HUES64 (cell line): Measurements from ENCODE around the gene HCFC1.
"Not testable (repeated sequence)": the region's sequence is repeated elsewhere in the genome, so short reads cannot be mapped to it uniquely, and the experiment has no call there.

ENCODE experiments used
- H3K27ac ChIP-seq: 2 replicates; pipeline ENCODE4 v1.7.0; 2013; ENCODE audit warnings: low read depth, low read length, inconsistent platforms
- H3K27me3 ChIP-seq: 2 replicates; pipeline ENCODE4 v1.6.1; 2013; ENCODE audit warnings: mild to moderate bottlenecking, low read length; ENCODE audit not compliant: insufficient read depth
- H3K36me3 ChIP-seq: 2 replicates; pipeline ENCODE4 v1.6.1; 2013; ENCODE audit warnings: mild to moderate bottlenecking, low read length; ENCODE audit not compliant: insufficient read depth
- H3K4me1 ChIP-seq: 2 replicates; pipeline ENCODE4 v1.6.1; 2013; ENCODE audit warnings: mild to moderate bottlenecking, low read length, moderate library complexity; ENCODE audit not compliant: insufficient read depth
- H3K4me3 ChIP-seq: 2 replicates; pipeline ENCODE4 v1.5.1; 2013; ENCODE audit warnings: mild to moderate bottlenecking, low read length, moderate library complexity
- H3K9ac ChIP-seq: 2 replicates; pipeline ENCODE4 v1.6.1; 2013; ENCODE audit warnings: mild to moderate bottlenecking, low read depth, low read length
- H3K9me3 ChIP-seq: 2 replicates; pipeline ENCODE4 v1.6.1; 2013; ENCODE audit warnings: low read depth, low read length; ENCODE audit not compliant: insufficient read depth
- WGBS: fragments of 150-250, 120-280 bp; methylation state at CpG from one replicate; pipeline ENCODE4 v1.1.7; 2013; ENCODE audit warnings: missing lambda C conversion rate; 5-methylcytosine and 5-hydroxymethylcytosine counted together

Gene HCFC1

DNA sequence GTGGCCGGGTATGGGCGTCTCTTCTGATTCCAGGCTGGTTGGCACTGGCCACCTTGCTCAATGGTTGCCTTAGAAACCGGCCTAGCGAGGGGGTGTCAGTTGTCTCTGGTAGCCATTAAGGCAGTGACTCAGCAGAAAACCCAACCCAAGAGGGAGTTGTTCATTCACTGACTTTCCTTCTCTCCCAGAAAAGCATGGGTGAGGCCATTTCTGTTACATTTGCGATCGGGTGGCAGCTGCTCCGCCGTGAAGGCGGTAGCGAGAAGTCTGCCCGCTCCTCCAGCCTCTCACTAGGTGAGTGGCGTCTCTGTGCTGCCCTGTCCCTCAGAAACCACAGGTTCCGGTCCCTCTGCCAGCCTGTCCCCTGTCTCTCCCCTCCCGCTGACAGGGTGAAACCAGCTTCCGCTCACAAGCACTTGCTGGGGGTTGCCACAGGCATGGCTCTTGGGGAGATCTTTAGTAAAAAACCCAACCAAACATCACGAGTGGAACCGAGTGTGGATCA, 30.6 kb upstream of the HCFC1 start:
- H3K9ac ChIP-seq: peak overlapping the region; percentile 58; the same call in 1 of the 2 replicates
- no peaks in the 10 kb centered on the region for H3K36me3 ChIP-seq
- peaks cover 5% of the 10 kb centered on the region; the same call in 1 of the 2 replicates for H3K4me1 ChIP-seq
- no peaks in the 10 kb centered on the region for H3K9me3 ChIP-seq
- no peaks in the 10 kb centered on the region for H3K27me3 ChIP-seq
- peak overlapping the region; percentile 58 for H3K27ac ChIP-seq
- WGBS: 88% methylated on average over 17 of the region's 17 CpGs
- no peak overlapping the region for H3K4me3 ChIP-seq

DNA sequence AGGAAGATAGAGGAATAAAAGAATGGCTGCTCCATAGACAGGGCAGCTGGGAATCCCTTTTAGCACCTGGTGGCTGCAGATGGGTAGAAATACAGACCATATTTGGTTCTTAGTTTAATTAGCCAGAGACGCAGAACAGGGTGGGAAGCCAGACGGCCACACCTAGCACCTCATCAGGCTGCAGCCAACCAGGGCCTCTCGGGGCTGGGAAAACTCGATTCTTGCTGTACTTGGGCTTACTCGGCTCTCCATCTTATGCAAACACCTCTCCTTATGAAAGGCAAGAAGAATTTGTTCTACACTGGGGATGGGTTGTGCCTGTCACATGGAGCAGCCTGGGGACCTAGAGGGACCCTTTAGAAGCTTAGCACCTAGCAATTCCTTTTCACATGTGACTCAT, 28.4 kb upstream of the HCFC1 start:
- Histone ChIP-seq H3K4me1 (peaks cover 5% of the 10 kb centered on the region; the same call in 1 of the 2 replicates), H3K27me3 (no peaks in the 10 kb centered on the region), H3K36me3 (no peaks in the 10 kb centered on the region), H3K4me3 (no peak overlapping the region), H3K9me3 (no peaks in the 10 kb centered on the region), H3K9ac (no peak overlapping the region), H3K27ac (no peak overlapping the region)
- 57% methylated on average over 5 of the region's 5 CpGs for WGBS

DNA sequence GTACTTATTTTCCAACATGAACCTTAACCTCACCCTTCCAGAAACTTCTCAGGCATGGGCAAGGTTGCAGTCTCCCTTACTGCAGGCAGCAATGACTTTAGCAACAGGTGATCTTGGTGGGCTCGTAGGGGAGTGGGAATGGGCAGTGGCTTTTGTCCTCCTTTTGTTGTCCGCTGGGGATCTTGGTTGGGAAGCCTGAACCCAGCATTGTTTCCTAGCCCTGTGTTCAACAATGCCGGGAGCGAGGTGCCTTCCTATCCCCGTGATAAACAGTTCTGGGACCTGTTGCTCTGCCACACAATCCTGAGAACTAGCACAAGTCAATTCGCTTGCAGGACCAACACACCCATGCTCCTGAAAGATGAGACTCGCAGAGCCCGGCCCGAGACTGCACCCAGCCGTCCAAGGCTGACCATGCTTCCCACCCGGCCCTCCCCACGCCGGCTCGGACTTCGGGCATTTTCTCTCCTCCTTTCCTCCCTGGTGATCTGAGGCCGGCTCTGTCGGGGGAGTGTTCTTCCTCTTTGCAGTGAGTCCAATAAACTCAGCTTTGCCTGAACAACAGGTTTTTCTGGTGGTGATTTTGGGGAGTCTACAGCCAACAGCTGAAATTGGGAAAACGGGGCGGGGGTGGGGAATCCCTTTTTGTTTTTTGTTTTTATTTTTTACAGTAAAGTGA, 27.9 kb upstream of the HCFC1 start:
- no peak overlapping the region for H3K4me3 ChIP-seq
- no peaks in the 10 kb centered on the region for H3K9me3 ChIP-seq
- peaks cover 5% of the 10 kb centered on the region; the same call in 1 of the 2 replicates for H3K4me1 ChIP-seq
- 81% methylated on average over 19 of the region's 19 CpGs for WGBS
- H3K36me3 ChIP-seq: no peaks in the 10 kb centered on the region
- H3K27me3 ChIP-seq: no peaks in the 10 kb centered on the region
- H3K9ac ChIP-seq: no peak overlapping the region
- no peak overlapping the region for H3K27ac ChIP-seq

DNA sequence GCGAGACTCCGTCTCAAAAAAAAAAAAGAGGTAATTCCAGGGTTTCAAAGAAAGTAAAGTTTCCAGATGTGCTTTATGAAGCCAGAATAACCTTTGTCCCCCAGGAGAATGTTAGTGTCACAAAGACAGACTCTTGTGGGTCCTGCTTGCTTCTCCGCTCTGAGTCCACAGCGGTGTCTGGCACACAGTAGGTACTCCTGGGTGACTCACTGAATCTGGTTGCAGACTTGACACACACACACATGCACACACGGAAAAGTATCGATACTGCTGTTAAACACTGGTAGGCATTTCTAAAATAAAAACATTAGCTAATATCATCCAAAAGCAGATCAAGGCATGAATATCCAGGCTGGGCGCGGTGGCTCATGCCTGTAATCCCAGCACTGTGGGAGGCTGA, 23.9 kb upstream of the HCFC1 start:
- Histone ChIP-seq H3K9ac (no peak overlapping the region), H3K36me3 (no peaks in the 10 kb centered on the region), H3K4me1 (peaks cover 5% of the 10 kb centered on the region; the same call in 1 of the 2 replicates), H3K9me3 (no peaks in the 10 kb centered on the region), H3K27me3 (no peaks in the 10 kb centered on the region), H3K4me3 (no peak overlapping the region), H3K27ac (no peak overlapping the region)
- 96% methylated on average over 8 of the region's 8 CpGs for WGBS

DNA sequence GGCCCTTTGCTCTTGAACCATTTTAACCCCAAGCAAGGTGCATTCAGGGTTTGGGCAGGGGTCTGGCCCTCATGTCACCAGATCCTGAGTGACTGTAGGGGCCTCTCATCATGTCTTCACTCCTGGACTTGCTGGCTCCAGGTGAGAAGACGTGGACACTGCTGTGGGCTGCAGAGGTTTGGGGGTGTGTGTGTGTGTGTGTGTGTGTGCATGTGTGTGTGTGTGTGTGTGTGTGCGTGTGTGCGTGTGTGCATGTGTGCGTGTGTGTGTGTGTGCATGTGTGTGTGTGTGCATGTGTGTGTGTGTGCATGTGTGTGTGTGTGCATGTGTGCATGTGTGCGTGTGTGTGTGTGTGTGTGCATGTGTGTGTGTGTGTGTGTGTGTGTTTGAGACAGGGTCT, 22.8 kb upstream of the HCFC1 start:
- 87% methylated on average over 4 of the region's 5 CpGs for WGBS
- not testable (repeated sequence) for H3K9ac ChIP-seq, H3K9me3 ChIP-seq, H3K4me1 ChIP-seq, H3K4me3 ChIP-seq, H3K27me3 ChIP-seq, H3K36me3 ChIP-seq, H3K27ac ChIP-seq

DNA sequence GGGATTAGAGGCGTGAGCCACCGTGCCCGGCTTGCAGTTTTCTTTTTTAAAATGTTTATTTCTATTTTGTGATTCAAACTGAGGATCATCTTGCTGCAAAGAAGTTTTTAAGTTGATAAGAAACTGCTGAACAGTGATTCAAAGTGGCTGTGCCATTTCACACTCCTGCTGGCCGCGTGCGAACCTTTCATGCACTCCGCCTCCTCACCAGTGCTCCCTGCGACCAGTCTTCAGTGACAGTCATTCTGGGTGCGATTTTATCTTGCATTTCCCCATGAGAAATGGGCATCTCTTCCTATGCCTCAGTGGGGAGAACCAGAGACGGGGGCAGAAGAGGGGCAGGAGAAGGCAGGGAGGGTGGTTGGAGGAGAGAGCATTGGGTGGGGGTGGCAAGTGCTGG, 22.4 kb upstream of the HCFC1 start:
- Histone ChIP-seq H3K27me3 (no peaks in the 10 kb centered on the region), H3K4me1 (no peaks in the 10 kb centered on the region)
- 84% methylated on average over 10 of the region's 10 CpGs for WGBS

DNA sequence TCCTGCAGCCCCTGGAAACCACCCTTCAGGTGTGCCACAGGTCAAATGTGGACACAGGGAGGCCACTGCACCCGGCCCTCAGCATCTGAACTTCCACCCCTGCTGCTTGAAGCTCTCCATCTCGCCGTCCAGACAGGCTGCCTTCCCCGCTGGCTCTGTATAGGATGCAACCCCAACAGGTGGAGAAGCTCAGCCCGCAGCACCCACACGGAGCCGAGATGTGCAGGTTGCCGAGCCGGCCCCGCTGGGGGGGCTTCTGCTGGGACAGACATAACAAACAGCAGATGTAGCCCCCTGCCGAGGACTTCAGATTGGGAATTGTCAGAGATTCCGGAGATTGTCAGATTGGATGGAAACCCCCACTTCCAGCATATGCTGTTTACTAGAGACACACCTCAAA, 21.5 kb upstream of the HCFC1 start:
- 90% methylated on average over 12 of the region's 12 CpGs for WGBS
- no peaks in the 10 kb centered on the region for H3K36me3 ChIP-seq
- no peaks in the 10 kb centered on the region for H3K27me3 ChIP-seq
- H3K4me1 ChIP-seq: no peaks in the 10 kb centered on the region
- H3K4me3 ChIP-seq: no peak overlapping the region
- no peak overlapping the region for H3K27ac ChIP-seq
- H3K9me3 ChIP-seq: no peaks in the 10 kb centered on the region
- no peak overlapping the region for H3K9ac ChIP-seq

More for the DNA sequence above, 22.4 kb upstream of the HCFC1 start:
- Histone ChIP-seq H3K9ac (no peak overlapping the region), H3K9me3 (no peaks in the 10 kb centered on the region), H3K36me3 (no peaks in the 10 kb centered on the region), H3K27ac (no peak overlapping the region), H3K4me3 (no peak overlapping the region)

DNA sequence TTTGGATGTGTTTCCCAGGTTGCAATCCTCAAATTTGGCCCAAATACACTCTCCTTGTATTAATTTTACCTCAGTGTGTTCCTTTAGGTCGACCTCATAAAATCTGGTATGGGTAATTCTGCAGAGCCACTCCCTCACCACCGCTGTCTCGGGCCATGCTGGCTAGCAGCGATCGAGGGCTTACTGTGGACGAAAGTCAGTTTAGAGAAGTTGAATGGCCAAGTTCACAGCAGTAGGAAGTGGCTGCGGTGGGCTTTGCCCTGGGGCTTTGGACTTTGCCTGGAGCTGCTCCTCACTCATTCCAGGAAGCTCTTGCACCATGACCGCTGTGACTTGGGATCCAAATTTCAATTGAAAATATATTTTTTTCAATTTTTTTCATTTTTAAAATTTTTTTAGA, 20.6 kb upstream of the HCFC1 start:
- 91% methylated on average over 7 of the region's 8 CpGs for WGBS
- H3K9me3 ChIP-seq: no peaks in the 10 kb centered on the region
- no peaks in the 10 kb centered on the region for H3K36me3 ChIP-seq
- H3K27ac ChIP-seq: no peak overlapping the region
- H3K4me1 ChIP-seq: no peaks in the 10 kb centered on the region
- no peak overlapping the region for H3K9ac ChIP-seq
- no peaks in the 10 kb centered on the region for H3K27me3 ChIP-seq
- no peak overlapping the region for H3K4me3 ChIP-seq

DNA sequence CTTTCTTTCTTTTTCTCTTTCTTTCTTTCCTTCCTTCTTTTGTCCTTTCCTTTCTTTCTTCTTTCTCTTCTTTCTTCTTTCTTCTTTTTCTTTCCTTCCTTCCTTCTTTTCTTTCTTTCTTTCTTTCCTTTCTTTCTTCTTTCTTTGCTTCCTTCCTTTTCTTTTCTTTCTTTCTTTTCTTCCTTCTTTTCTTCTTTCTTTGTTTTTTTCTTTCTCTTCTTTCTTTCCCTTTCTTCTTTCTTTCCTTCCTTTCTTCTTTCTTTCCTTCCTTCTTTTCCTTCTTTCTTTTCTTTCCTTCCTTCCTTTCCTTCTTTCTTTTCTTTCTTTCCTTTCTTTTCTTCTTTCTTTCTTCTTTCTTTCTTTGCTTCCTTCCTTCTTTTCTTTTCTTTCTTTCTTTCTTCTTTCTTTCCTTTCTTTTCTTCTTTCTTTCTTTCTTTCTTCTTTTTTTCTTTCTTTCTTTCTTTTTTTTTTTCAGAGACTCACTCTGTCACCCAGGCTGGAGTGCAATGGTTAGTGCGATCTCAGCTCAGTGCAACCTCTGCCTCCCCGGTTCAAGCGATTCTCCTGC, 19.5 kb upstream of the HCFC1 start:
- no peak overlapping the region for H3K9ac ChIP-seq
- WGBS: 95% methylated on average over 3 of the region's 3 CpGs

DNA sequence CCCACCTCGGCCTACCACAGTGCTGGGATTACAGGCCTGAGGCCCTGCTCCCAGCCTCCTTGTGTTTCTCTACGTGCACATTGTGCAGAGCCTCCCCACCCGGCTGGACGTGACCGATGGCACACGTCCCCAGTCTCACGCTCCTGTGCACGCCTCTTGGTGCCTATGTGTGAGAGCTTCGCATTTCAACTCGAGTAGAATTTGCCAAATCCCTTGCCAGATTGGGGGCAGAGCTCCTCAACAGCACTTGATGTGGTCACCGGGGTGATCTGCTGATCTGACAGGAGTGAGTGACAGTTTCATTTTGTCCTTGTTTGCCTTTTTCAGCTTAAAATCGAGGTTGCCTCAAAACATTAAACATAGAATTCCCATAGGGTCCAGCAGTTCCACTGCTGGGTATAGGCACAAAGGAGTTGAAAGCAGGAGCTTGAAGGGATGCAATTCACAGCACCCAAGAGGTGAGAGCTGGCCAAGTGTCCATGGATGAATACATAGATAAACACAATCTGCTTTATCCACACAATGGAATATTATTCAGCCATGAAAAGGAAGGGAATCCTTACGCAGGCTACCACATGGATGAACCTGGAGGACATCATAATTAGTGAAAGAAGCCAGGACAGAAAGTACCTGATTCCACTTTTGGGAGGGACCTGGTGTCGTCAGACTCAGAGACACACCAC, 18.5 kb upstream of the HCFC1 start:
- Histone ChIP-seq H3K9me3 (no peaks in the 10 kb centered on the region), H3K36me3 (no peaks in the 10 kb centered on the region), H3K4me3 (no peak overlapping the region), H3K4me1 (no peaks in the 10 kb centered on the region), H3K27ac (no peak overlapping the region), H3K27me3 (no peaks in the 10 kb centered on the region), H3K9ac (no peak overlapping the region)
- WGBS: 96% methylated on average over 13 of the region's 14 CpGs

More for the DNA sequence above, 19.5 kb upstream of the HCFC1 start:
- no peak overlapping the region for H3K27ac ChIP-seq
- no peaks in the 10 kb centered on the region for H3K27me3 ChIP-seq
- no peaks in the 10 kb centered on the region for H3K9me3 ChIP-seq
- no peaks in the 10 kb centered on the region for H3K36me3 ChIP-seq
- no peak overlapping the region for H3K4me3 ChIP-seq
- no peaks in the 10 kb centered on the region for H3K4me1 ChIP-seq

DNA sequence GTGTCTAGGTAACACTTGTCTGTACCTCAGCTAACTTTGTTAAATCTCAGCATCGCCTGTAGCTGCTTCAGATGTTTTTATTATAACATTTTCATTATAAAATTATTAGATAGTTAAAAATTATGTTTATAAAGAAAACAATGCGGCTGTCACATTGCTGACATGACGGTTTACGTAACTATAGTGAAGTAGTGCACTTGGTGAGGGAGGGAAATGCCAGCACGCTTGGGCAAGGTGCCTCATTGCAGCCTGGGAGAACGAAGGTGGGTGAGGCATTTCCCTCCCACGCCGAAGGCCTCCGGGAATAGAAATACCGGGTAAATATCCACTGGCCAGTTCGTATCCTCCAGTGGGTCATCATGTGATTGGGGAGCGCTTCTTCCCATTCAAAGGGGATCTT, 16.9 kb upstream of the HCFC1 start:
- H3K4me3 ChIP-seq: no peak overlapping the region
- no peaks in the 10 kb centered on the region for H3K27me3 ChIP-seq
- no peak overlapping the region for H3K9ac ChIP-seq
- 93% methylated on average over 11 of the region's 12 CpGs for WGBS
- H3K9me3 ChIP-seq: no peaks in the 10 kb centered on the region
- no peaks in the 10 kb centered on the region for H3K4me1 ChIP-seq
- H3K36me3 ChIP-seq: no peaks in the 10 kb centered on the region
- H3K27ac ChIP-seq: no peak overlapping the region
